GM12875 (cell line): ENCODE data around the gene CECR2.

Experiments used
- H3K4me3 ChIP-seq: one replicate; pipeline ENCODE4 v1.5.1; 2011; ENCODE audit warnings: low read depth, low read length, control low read depth
- CTCF ChIP-seq: IDR thresholded peaks from 2 replicates; pipeline ENCODE4 v1.5.1; 2011; ENCODE audit warnings: low read depth, mild to moderate bottlenecking, control low read depth, inconsistent platforms, low read length, moderate library complexity, borderline replicate concordance; ENCODE audit not compliant: insufficient read depth

Gene CECR2

DNA sequence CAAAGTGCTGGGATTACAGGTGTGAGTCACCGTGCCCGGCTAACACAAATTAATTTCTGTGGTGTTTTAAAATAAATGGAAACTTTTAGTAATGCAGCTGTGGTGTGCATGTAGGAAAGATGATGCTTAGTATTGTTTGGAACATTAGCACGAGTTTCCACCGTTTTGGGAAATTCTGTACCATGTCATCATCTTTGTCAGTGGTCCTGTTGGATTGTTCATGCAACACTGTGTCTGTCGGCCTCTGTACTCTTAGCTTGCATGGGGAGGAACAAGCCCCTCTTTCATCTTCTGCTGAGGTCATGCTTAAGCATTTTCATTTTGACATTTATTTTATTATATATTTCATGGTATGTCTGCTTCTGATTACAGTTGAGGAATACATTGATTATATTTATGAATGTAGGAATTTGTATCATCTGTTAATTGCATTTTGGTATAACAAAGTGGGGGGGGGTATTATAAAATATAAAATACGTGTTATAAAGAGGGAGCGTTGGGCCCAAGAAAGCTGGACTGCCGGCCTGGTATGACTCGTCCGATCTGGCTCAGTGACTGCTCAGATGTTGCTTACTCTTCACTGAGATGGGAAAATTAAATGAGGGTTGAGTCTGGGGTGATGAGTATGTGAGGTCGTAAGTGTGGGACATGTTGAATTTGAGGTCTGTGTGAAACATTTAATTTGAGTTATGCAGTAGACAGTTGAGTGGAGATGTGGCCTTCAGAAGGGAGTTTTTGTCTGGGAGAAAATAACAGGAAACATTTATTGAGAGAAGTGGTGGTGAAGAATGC, 28.7 kb downstream of the CECR2 start:
- H3K4me3 ChIP-seq = no peak overlapping the region
- TF ChIP-seq CTCF = no peak

- no peak overlapping the region for H3K4me3 ChIP-seq
- no peak for TF ChIP-seq CTCF
These were observed 31.0 kb downstream of the CECR2 start for GRCh38 chr22:17400305-17400704.

DNA sequence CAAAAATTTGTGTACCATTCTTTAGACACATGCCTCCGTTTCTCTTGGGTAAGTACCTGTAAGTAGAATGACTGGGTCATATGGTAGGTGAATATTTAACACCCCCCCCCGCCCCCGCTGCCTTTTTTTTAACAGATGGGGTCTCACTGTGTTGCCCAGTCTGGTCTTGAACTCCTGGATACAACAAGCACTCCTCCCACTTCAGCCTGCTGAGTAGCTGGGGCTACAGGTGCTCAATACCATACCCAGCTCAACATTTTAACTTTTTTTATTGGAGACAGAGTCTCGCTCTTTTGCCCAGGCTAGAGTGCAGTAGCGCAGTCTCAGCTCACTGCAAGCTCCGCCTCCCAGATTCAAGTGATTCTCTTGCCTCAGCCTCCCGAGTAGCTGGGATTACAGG, 32.5 kb downstream of the CECR2 start:
- H3K4me3 ChIP-seq = no peak overlapping the region
- no peak for TF ChIP-seq CTCF

DNA sequence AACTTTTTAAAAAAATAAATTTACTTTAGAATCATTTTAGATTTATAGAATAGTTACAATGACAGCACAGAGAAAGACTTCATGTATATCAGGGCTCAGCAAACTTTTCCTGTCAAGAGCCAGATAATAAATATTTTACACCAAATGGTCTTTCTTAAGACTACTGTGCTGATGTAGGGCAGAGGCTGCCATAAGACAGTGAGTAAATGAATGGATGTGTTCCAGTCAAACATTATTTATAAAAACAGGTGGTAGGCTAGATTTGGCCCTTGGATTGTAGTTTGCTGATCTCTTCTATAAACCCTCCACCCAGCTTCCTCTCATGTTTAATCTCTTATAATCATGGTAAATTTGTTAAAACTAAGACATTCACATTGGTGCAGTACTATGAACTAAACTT, 33.0 kb downstream of the CECR2 start:
- TF ChIP-seq CTCF = no peak

GRCh38 chr22:17403906-17404305, 34.6 kb downstream of the CECR2 start:
- H3K4me3 ChIP-seq = no peak overlapping the region

More for the DNA sequence above, 33.0 kb downstream of the CECR2 start:
- no peak overlapping the region for H3K4me3 ChIP-seq

GRCh38 chr22:17407643-17408042, 38.4 kb downstream of the CECR2 start:
- TF ChIP-seq CTCF = no peak

More at GRCh38 chr22:17403906-17404305, 34.6 kb downstream of the CECR2 start:
- TF ChIP-seq CTCF = no peak

GRCh38 chr22:17410576-17410975, 41.3 kb downstream of the CECR2 start:
- no peak overlapping the region for H3K4me3 ChIP-seq
- TF ChIP-seq CTCF = no peak

More at GRCh38 chr22:17407643-17408042, 38.4 kb downstream of the CECR2 start:
- no peak overlapping the region for H3K4me3 ChIP-seq
